GM12878 (cell line): ENCODE results near the gene CCNYL1. TPM values are rescaled to one million over a fixed set of nuclear protein-coding genes. Genes with fewer than 3 reads are reported as not detected.

Source experiments
- ATAC-seq: fragments of 200-7000 bp; cut with Tn5 transposase; 3 replicates; pipeline ENCODE4 v1.9.1; 2020; ENCODE audit warnings: mild to moderate bottlenecking, moderate library complexity
- BruUV-seq: library from RNA; stranded (reverse); fragments of 400-500 nt; replicated peaks from 2 replicates; lab custom pipeline; 2021; lab: Mats Ljungman, UMichigan
- CTCF ChIA-PET: fragments of 300-600 bp; sonication (Branson Sonifier 250); formaldehyde crosslinking; extraction: SDS; loops from one replicate; lab custom pipeline; 2021; ENCODE audit warnings: inconsistent platforms; lab: Yijun Ruan, JAX
- POLR2A ChIA-PET: fragments of 350-600 bp; formaldehyde crosslinking; extraction: SDS; loops from one replicate; lab custom pipeline; 2021; ENCODE audit warnings: inconsistent platforms; lab: Charles Lee
- RAD21 ChIA-PET: fragments of 300-600 bp; sonication (Branson Sonifier 250); formaldehyde crosslinking; loops from one replicate; lab custom pipeline; 2023; ENCODE audit warnings: antibody characterized with exemption; ENCODE audit not compliant: unreplicated experiment; lab: Charles Lee
- SMC1A ChIA-PET: fragments of 300-600 bp; sonication (Branson Sonifier 250); formaldehyde crosslinking; loops from one replicate; lab custom pipeline; 2023; ENCODE audit not compliant: unreplicated experiment, uncharacterized antibody; lab: Charles Lee
- DNase-seq: peaks from one replicate; pipeline ENCODE4 v3.0.0-alpha.2; 2011; ENCODE audit warnings: low read depth, low spot score
- FAIRE-seq: peaks from 3 replicates; lab custom pipeline; 2011; peaks lifted over from hg19 to GRCh38; lab: Jason Lieb, UNC
- H2AFZ ChIP-seq: 2 replicates; pipeline ENCODE4 v1.6.0; 2011; ENCODE audit warnings: low read depth, low read length, control low read depth; ENCODE audit not compliant: control insufficient read depth
- H3K27ac ChIP-seq: 2 replicates; pipeline ENCODE4 v1.5.1; 2011; ENCODE audit warnings: control low read depth; ENCODE audit not compliant: control insufficient read depth, insufficient read depth
- H3K27me3 ChIP-seq, 2 experiments: replicated peaks in 1 of 2; 2 replicates each; pipeline versions ENCODE4 v1.6.0 to v1.6.1; 2011; ENCODE audit warnings: low read length in 1 of 2; ENCODE audit not compliant: control insufficient read depth in 2 of 2, insufficient read depth in 2 of 2
- H3K36me3 ChIP-seq, 2 experiments: 2 replicates each; pipeline ENCODE4 v1.5.1; 2011; ENCODE audit warnings: low read length in 1 of 2; ENCODE audit not compliant: control insufficient read depth in 2 of 2, insufficient read depth in 2 of 2
- H3K4me1 ChIP-seq: 2 replicates; pipeline ENCODE4 v1.6.1; 2011; ENCODE audit warnings: mild to moderate bottlenecking, low read length, moderate library complexity, mixed read lengths; ENCODE audit not compliant: control insufficient read depth, insufficient read depth
- H3K4me2 ChIP-seq: 2 replicates; pipeline ENCODE4 v1.6.0; 2011; ENCODE audit warnings: control low read depth; ENCODE audit not compliant: control insufficient read depth, insufficient read depth
- H3K4me3 ChIP-seq: fragments of 200-600 bp; sonication (generic); 2 replicates; pipeline ENCODE4 v1.5.1; 2016
- H3K79me2 ChIP-seq: 2 replicates; pipeline ENCODE4 v1.6.0; 2011; ENCODE audit warnings: low read length; ENCODE audit not compliant: control insufficient read depth, insufficient read depth
- H3K9ac ChIP-seq: 2 replicates; pipeline ENCODE4 v1.8.0; 2011; ENCODE audit warnings: low read length, control low read depth, mixed read lengths; ENCODE audit not compliant: control insufficient read depth, insufficient read depth
- H3K9me3 ChIP-seq: replicated peaks from 3 replicates; pipeline ENCODE4 v1.5.1; 2011; ENCODE audit warnings: mild to moderate bottlenecking, low read length; ENCODE audit not compliant: control insufficient read depth, insufficient read depth
- H4K20me1 ChIP-seq: 2 replicates; pipeline ENCODE4 v1.6.0; 2011; ENCODE audit not compliant: control insufficient read depth, insufficient read depth
- ASH2L ChIP-seq: fragments of 300-600, 200-600 bp; sonication (generic); IDR thresholded peaks from 2 replicates; pipeline ENCODE4 v1.6.1; 2017; ENCODE audit warnings: low read depth, mild to moderate bottlenecking, borderline replicate concordance
- BCL11A ChIP-seq: IDR thresholded peaks from 2 replicates; pipeline ENCODE4 v1.6.1; 2011; ENCODE audit warnings: low read depth, low read length
- BHLHE40 ChIP-seq, 2 experiments: fragments of 450-650 bp in 1 of 2; IDR thresholded peaks; 2 replicates each; pipeline ENCODE4 v1.6.1; 2011 to 2017; ENCODE audit warnings: low read depth in 2 of 2, borderline replicate concordance in 1 of 2, improper control_type of control experiment in 1 of 2, low read length in 1 of 2, mild to moderate bottlenecking in 1 of 2
- EGR1 ChIP-seq, 2 experiments: IDR thresholded peaks; 1 replicate in 1 of 2; 2 replicates in 1 of 2; pipeline ENCODE4 v1.6.1; 2011 to 2012; ENCODE audit warnings: low read depth in 2 of 2, low read length in 2 of 2, borderline replicate concordance in 1 of 2, mild to moderate bottlenecking in 1 of 2, moderate library complexity in 1 of 2
- FOS ChIP-seq: IDR thresholded peaks from 3 replicates; pipeline ENCODE4 v1.6.1; 2011; ENCODE audit warnings: borderline replicate concordance; ENCODE audit not compliant: insufficient read length; ENCODE audit errors: extremely low read depth
- RELA ChIP-seq: fragments of 450-650 bp; IDR thresholded peaks from 2 replicates; pipeline ENCODE4 v1.8.0; 2014; ENCODE audit warnings: borderline replicate concordance; ENCODE audit not compliant: partially characterized antibody
- RUNX3 ChIP-seq: IDR thresholded peaks from 2 replicates; pipeline ENCODE4 v1.6.1; 2012; ENCODE audit warnings: low read length, inconsistent platforms
- SMC3 ChIP-seq: IDR thresholded peaks from 2 replicates; pipeline ENCODE4 v1.6.1; 2011; ENCODE audit warnings: low read length, improper control_type of control experiment, borderline replicate concordance
- SPI1 ChIP-seq: IDR thresholded peaks from 2 replicates; pipeline ENCODE4 v1.6.1; 2011; ENCODE audit warnings: low read depth, mild to moderate bottlenecking, low read length, moderate library complexity, borderline replicate concordance; ENCODE audit not compliant: insufficient read depth
- ZBTB33 ChIP-seq: fragments of 450-650 bp; IDR thresholded peaks from 2 replicates; pipeline ENCODE4 v1.6.1; 2017; ENCODE audit warnings: mild to moderate bottlenecking
- WGBS: methylation state at CpG from one replicate; pipeline ENCODE4 v1.1.6; 2016; ENCODE audit warnings: low lambda C conversion rate; ENCODE audit not compliant: insufficient replicate concordance, insufficient coverage; ENCODE audit errors: missing lambda C conversion rate; 5-methylcytosine and 5-hydroxymethylcytosine counted together
- in situ Hi-C: fragments of 300-500 bp; cut with MboI; formaldehyde crosslinking; loops from 9 replicates; pipeline ENCODE4 v1.14.3; 2018; ENCODE audit warnings: mixed read lengths
- intact Hi-C: fragments of 100-400 bp; cut with micrococcal nuclease; formaldehyde crosslinking; loops from one replicate; pipeline ENCODE4 v1.14.2; 2022; ENCODE audit not compliant: unreplicated experiment
- polyA plus RNA-seq, 11 experiments: library from polyadenylated mRNA; depleted of rRNA in 4 of 11; unstranded in 6 of 11; stranded (reverse) in 5 of 11; fragments of >200 nt; fragmentation: Nextera tagmentation in 4 of 11; fragmentation: Illumina TruSeq in 1 of 11; extraction: Ambion mirVana in 4 of 11; extraction: Trizol in 1 of 11; gene quantifications; 1 replicate in 1 of 11; 2 replicates in 10 of 11; pipeline versions ENCODE4 v1.2.1 to v1.2.3, GENCODE V29; 2011 to 2016; ENCODE audit warnings: inconsistent platforms in 2 of 11, missing spikeins in 2 of 11, low read depth in 1 of 11
- total RNA-seq, 4 experiments: library from RNA; depleted of rRNA in 3 of 4; stranded (reverse); fragments of >200 nt in 3 of 4; fragmentation: Illumina TruSeq in 1 of 4; extraction: Trizol in 1 of 4; gene quantifications; 2 replicates each; pipeline versions ENCODE4 v1.2.1 to v1.2.3, GENCODE V29; 2013 to 2021
- TF ChIP-seq, protein P1 (sequence below): fragments of 450-650 bp; IDR thresholded peaks from 2 replicates; pipeline ENCODE4 v1.6.1; 2017; ENCODE audit warnings: low read depth, mild to moderate bottlenecking, moderate library complexity
- TF ChIP-seq, protein P2 (sequence below): fragments of 450-650 bp; IDR thresholded peaks from 2 replicates; pipeline ENCODE4 v1.6.1; 2017; ENCODE audit warnings: borderline replicate concordance

CCNYL1 gene
- total and polyA plus RNA-seq, 10 of the 15 experiments (the other 5 are each of a cell fraction or from before 2014, with no cell fraction given), result 1.8 to 12.3 (median 5.9) TPM

DNA sequence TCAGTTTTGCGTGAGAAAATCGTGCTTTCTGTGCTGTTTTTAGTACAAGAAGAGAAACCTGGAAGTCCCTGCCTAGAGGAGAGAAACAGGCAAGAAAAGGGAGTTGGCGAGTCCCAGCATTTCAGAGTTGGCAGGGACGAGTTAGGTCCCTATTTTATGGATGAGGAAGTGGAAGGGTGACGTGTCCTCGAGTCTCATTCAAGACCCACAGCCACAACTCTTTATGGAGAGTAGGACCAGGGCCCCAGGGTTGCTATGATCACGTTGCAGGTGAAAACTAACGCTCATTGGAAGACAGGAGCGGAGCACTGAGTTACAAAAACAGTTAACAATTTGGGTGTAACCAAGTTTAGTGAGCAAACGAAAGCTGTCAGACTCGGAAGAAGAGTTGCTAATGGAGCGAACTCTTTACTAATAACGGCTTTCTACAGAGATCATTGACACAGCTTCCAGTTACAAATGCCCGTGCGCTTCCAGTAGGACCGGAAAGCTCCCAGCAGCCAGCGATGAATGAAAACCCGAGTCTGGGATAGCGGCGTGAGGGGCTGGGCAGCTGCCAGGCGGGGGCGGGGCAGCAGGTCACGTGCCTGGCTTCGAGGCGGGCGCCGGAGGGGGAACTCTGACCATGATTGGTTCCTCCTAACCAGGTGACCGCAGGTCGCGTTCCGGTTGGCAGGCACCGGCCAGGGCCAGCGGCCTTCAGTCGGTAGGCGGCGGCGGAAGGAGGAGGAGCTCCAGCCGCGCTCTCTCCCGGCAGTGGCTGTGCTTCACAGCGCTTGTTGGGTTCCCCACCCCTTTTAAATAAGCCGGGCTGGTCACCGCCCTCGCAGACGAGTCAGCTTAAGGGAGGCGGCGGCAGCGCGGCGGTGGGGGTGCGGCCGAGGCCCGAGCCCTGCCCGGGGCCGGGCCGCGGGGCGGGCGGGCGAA is at the start of gene CCNYL1 (continued):
- TF ChIP-seq ASH2L, result no peak
- peak; percentile 76; the same call in 1 of the 2 replicates for TF ChIP-seq SPI1
- peak; percentile 51 for TF ChIP-seq FOS
- peak in 1 of 2 experiments; percentile 89; a peak in 2 of 3 replicates for TF ChIP-seq EGR1 (IDR thresholded peaks at IDR 0.05; ENCODE audit: borderline replicate concordance in 1 of 2, low read depth in 2 of 2, low read length in 2 of 2)
- TF ChIP-seq, protein P1, sequence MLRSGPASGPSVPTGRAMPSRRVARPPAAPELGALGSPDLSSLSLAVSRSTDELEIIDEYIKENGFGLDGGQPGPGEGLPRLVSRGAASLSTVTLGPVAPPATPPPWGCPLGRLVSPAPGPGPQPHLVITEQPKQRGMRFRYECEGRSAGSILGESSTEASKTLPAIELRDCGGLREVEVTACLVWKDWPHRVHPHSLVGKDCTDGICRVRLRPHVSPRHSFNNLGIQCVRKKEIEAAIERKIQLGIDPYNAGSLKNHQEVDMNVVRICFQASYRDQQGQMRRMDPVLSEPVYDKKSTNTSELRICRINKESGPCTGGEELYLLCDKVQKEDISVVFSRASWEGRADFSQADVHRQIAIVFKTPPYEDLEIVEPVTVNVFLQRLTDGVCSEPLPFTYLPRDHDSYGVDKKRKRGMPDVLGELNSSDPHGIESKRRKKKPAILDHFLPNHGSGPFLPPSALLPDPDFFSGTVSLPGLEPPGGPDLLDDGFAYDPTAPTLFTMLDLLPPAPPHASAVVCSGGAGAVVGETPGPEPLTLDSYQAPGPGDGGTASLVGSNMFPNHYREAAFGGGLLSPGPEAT, result peak; percentile 49; the same call in 1 of the 2 replicates
- TF ChIP-seq, all 136 proteins: peak for 31

- intact Hi-C loops, result loop anchor here (1.0 to 2.0 kb wide), 2 partner anchors 37 to 131 kb away; partner anchors contain the start of gene METTL21A
- BruUV-seq, result no TSS peak
- peak; percentile 84 for FAIRE-seq
- TF ChIP-seq RELA, result peak; percentile 74
- TF ChIP-seq, protein P2, sequence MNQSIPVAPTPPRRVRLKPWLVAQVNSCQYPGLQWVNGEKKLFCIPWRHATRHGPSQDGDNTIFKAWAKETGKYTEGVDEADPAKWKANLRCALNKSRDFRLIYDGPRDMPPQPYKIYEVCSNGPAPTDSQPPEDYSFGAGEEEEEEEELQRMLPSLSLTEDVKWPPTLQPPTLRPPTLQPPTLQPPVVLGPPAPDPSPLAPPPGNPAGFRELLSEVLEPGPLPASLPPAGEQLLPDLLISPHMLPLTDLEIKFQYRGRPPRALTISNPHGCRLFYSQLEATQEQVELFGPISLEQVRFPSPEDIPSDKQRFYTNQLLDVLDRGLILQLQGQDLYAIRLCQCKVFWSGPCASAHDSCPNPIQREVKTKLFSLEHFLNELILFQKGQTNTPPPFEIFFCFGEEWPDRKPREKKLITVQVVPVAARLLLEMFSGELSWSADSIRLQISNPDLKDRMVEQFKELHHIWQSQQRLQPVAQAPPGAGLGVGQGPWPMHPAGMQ, result no peak
- TF ChIP-seq SPI1, result peak; percentile 77
- peak; percentile 39; the same call in 1 of the 2 replicates for TF ChIP-seq RUNX3
- peak; percentile 71 to 76; a peak in 3 of 4 replicates for TF ChIP-seq BHLHE40 (IDR thresholded peaks at IDR 0.05; ENCODE audit: borderline replicate concordance in 1 of 2, low read depth in 2 of 2, low read length in 1 of 2)
- TF ChIP-seq SMC3, result no peak
- TF ChIP-seq BCL11A, result peak; percentile 60; the same call in 1 of the 2 replicates
- TF ChIP-seq ZBTB33, result no peak
Observed at GRCh38 chr2:207662203-207662602, 49.2 kb upstream of the CCNYL1 start.

More at GRCh38 chr2:207662203-207662602, 49.2 kb upstream of the CCNYL1 start:
- Histone ChIP-seq H2AFZ (peak overlapping the region; percentile 86), H3K4me3 (peak overlapping the region; percentile 30; the same call in 1 of the 2 replicates), H3K9ac (0 out of 2 replicates have a peak overlapping the region, but pooled peaks have one; percentile 1), H3K79me2 (peaks cover 5% of the 10 kb centered on the region; the same call in 1 of the 2 replicates), H3K27me3 (no peaks in the 10 kb centered on the region), H4K20me1 (no peaks in the 10 kb centered on the region), H3K36me3 (no peaks in the 10 kb centered on the region), H3K4me2 (peak overlapping the region; percentile 75), H3K9me3 (no peaks in the 10 kb centered on the region), H3K4me1 (peaks cover 10% of the 10 kb centered on the region), H3K27ac (peak overlapping the region; percentile 61)
- ATAC-seq (peak; percentile 97), DNase-seq (peak; percentile 79)
- RAD21 ChIA-PET, result no interaction called here
- SMC1A ChIA-PET, result no interaction called here
- CTCF ChIA-PET, result no interaction called here
- POLR2A ChIA-PET, result interaction anchor here (0.6 kb wide), 1 partner anchor 519 kb away, joined by 3 read pairs; no protein-coding TSS in a partner anchor
- 16% methylated on average over 2 of the region's 2 CpGs for WGBS
- in situ Hi-C loops, result no loop called here
